ENCODE measurements around the gene RBM45. TPM values are rescaled to one million over a fixed set of nuclear protein-coding genes. Genes with fewer than 3 reads are reported as not detected.
A peak's percentile ranks its signal among the peaks of the same experiment; 100 is the strongest.

RBM45 gene
- polyA plus RNA-seq, 1 donor (not counting 4 experiments of a cell fraction or from before 2014, with no cell fraction given): 19.1 TPM

DNA sequence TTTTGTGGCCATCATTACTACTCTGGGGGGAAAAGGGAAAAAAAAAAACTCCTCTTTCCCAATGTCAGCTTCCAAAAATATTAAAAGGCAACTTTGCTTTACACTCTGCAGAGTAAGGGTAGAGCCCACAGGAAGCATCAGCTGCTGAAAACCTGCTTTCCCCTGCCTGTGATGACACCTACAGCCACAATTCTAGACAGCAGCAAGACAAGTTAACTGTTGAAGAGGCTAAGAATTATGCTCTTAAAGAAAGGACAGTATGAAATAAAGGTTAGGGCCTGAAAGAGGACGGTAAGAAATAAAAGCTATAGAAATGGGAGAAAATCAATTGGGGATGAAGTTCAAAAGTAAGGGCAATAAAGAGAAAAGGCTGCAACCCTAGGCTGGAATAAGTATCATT, 42.7 kb upstream of the RBM45 start:
- H3K27ac ChIP-seq (ENCODE audit: control insufficient read depth, insufficient read depth, low read length): no peak overlapping the region
- no peaks in the 10 kb centered on the region for H3K79me2 ChIP-seq (ENCODE audit: control insufficient read depth, insufficient read depth, low read length)
- H3K9me3 ChIP-seq (ENCODE audit: control insufficient read depth, low read depth, low read length): no peaks in the 10 kb centered on the region
- H3K36me3 ChIP-seq (ENCODE audit: control insufficient read depth in 2 of 2, extremely low read depth in 1 of 2, insufficient read depth in 2 of 2, low read length in 2 of 2): no peaks in the 10 kb centered on the region
- no peak overlapping the region for H2AFZ ChIP-seq (ENCODE audit: control insufficient read depth, low read length)
- dilution Hi-C loops (cut with MboI; ENCODE audit: extremely low pct_ligation_motif_present, low sequenced_read_pairs): no loop called here
- no peak overlapping the region for H3K4me3 ChIP-seq (ENCODE audit: control insufficient read depth in 2 of 3, extremely low read depth in 1 of 3, insufficient read depth in 2 of 3, low read depth in 1 of 3, low read length in 3 of 3)
- DNase-seq (ENCODE audit: low read depth, low spot score) (no peak), FAIRE-seq (no peak)
- no peaks in the 10 kb centered on the region for H3K27me3 ChIP-seq (ENCODE audit: control insufficient read depth, extremely low read depth, insufficient read depth, low read length)
- no peaks in the 10 kb centered on the region for H3K9me1 ChIP-seq (ENCODE audit: control insufficient read depth, extremely low read depth, insufficient read depth, low read length)
- TF ChIP-seq, protein P1, sequence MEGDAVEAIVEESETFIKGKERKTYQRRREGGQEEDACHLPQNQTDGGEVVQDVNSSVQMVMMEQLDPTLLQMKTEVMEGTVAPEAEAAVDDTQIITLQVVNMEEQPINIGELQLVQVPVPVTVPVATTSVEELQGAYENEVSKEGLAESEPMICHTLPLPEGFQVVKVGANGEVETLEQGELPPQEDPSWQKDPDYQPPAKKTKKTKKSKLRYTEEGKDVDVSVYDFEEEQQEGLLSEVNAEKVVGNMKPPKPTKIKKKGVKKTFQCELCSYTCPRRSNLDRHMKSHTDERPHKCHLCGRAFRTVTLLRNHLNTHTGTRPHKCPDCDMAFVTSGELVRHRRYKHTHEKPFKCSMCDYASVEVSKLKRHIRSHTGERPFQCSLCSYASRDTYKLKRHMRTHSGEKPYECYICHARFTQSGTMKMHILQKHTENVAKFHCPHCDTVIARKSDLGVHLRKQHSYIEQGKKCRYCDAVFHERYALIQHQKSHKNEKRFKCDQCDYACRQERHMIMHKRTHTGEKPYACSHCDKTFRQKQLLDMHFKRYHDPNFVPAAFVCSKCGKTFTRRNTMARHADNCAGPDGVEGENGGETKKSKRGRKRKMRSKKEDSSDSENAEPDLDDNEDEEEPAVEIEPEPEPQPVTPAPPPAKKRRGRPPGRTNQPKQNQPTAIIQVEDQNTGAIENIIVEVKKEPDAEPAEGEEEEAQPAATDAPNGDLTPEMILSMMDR (optimal IDR thresholded peaks at IDR 0.05 in 1 of 3, IDR thresholded peaks at IDR 0.05 in 1 of 3, conservative IDR thresholded peaks at IDR 0.05 in 1 of 3; ENCODE audit: extremely low read depth in 1 of 3, insufficient read depth in 2 of 3, low read length in 3 of 3): peak in 2 of 3 experiments; percentile 14 to 36
- no peak for TF ChIP-seq EZH2 (IDR thresholded peaks at IDR 0.05; ENCODE audit: low read length)
- H3K9ac ChIP-seq (ENCODE audit: control insufficient read depth, extremely low read depth, insufficient read depth, low read length): no peak overlapping the region
- no peaks in the 10 kb centered on the region for H4K20me1 ChIP-seq (ENCODE audit: control insufficient read depth, extremely low read depth, insufficient read depth, low read length)
- no peak overlapping the region for H3K4me2 ChIP-seq (ENCODE audit: control insufficient read depth, extremely low read depth, insufficient read depth, low read depth, low read length)
- H3K4me1 ChIP-seq (ENCODE audit: control insufficient read depth, extremely low read depth, insufficient read depth, low read length): peaks cover 16% of the 10 kb centered on the region

DNA sequence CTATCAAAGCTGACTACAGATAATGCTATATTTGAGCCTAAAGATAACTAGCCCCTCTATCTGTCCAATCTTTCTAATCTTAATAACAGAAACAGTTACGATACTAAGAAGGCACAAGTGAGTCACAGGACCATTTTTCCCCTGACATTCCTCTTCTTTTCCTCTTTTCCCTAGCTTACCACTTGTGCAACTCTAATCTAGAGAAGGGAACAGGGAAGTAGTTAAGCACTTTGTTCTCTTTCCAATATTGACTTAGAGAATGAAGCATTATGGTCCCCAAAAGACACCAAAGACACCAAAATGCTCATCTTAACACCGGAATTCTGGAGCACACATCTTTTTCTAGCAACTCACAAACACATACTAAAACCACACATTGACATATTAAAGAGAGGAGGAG, 41.4 kb upstream of the RBM45 start:
- no peak for TF ChIP-seq EZH2 (IDR thresholded peaks at IDR 0.05; ENCODE audit: low read length)
- TF ChIP-seq, protein P1 (optimal IDR thresholded peaks at IDR 0.05 in 1 of 3, IDR thresholded peaks at IDR 0.05 in 1 of 3, conservative IDR thresholded peaks at IDR 0.05 in 1 of 3; ENCODE audit: extremely low read depth in 1 of 3, insufficient read depth in 2 of 3, low read length in 3 of 3): no peak
- H3K9me3 ChIP-seq (ENCODE audit: control insufficient read depth, low read depth, low read length): no peaks in the 10 kb centered on the region
- H3K79me2 ChIP-seq (ENCODE audit: control insufficient read depth, insufficient read depth, low read length): no peaks in the 10 kb centered on the region
- H3K4me3 ChIP-seq (ENCODE audit: control insufficient read depth in 2 of 3, extremely low read depth in 1 of 3, insufficient read depth in 2 of 3, low read depth in 1 of 3, low read length in 3 of 3): no peak overlapping the region
- dilution Hi-C loops (cut with MboI; ENCODE audit: extremely low pct_ligation_motif_present, low sequenced_read_pairs): no loop called here
- DNase-seq (ENCODE audit: low read depth, low spot score): no peak
- no peak overlapping the region for H3K9ac ChIP-seq (ENCODE audit: control insufficient read depth, extremely low read depth, insufficient read depth, low read length)
- peaks cover 22% of the 10 kb centered on the region for H3K4me1 ChIP-seq (ENCODE audit: control insufficient read depth, extremely low read depth, insufficient read depth, low read length)
- no peak for FAIRE-seq
- H2AFZ ChIP-seq (ENCODE audit: control insufficient read depth, low read length): no peak overlapping the region
- H4K20me1 ChIP-seq (ENCODE audit: control insufficient read depth, extremely low read depth, insufficient read depth, low read length): no peaks in the 10 kb centered on the region
- no peaks in the 10 kb centered on the region for H3K36me3 ChIP-seq (ENCODE audit: control insufficient read depth in 2 of 2, extremely low read depth in 1 of 2, insufficient read depth in 2 of 2, low read length in 2 of 2)
- no peaks in the 10 kb centered on the region for H3K27me3 ChIP-seq (ENCODE audit: control insufficient read depth, extremely low read depth, insufficient read depth, low read length)
- H3K9me1 ChIP-seq (ENCODE audit: control insufficient read depth, extremely low read depth, insufficient read depth, low read length): no peaks in the 10 kb centered on the region
- no peak overlapping the region for H3K27ac ChIP-seq (ENCODE audit: control insufficient read depth, insufficient read depth, low read length)
- H3K4me2 ChIP-seq (ENCODE audit: control insufficient read depth, extremely low read depth, insufficient read depth, low read depth, low read length): no peak overlapping the region
